ENCODE data around the gene CYP4F11.

DNA sequence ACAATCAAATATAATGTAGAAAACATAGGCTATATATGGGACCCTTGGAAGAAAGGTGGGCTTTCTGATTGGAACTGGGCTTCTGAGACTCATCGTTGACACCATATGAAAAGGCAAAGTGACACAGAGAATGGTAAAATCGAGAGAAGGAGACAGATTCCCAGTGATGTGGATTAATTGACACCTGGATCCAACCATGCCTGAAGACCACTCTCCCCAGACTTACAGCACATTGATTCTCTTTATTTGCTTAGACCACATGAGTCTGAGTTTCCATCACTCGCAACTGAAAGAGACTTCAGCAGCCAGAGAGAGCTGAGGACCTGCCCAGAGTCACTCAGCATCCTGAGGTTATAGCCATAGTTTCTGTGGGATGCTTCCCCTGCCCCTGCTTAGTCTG is 6.0 kb downstream of the CYP4F11 start:
- no peak for TF ChIP-seq ELF4 (IDR thresholded peaks at IDR 0.05)
- TF ChIP-seq BHLHE40 (IDR thresholded peaks at IDR 0.05; ENCODE audit: borderline replicate concordance) = no peak
- TF ChIP-seq NFRKB (IDR thresholded peaks at IDR 0.05) = no peak
- TF ChIP-seq SP1 (IDR thresholded peaks at IDR 0.05) = no peak
- TF ChIP-seq FOXM1 (IDR thresholded peaks at IDR 0.05; ENCODE audit: borderline replicate concordance) = no peak
- TF ChIP-seq HDGF (IDR thresholded peaks at IDR 0.05; ENCODE audit: borderline replicate concordance) = no peak
- no peak for TF ChIP-seq SUZ12 (IDR thresholded peaks at IDR 0.05)
- TF ChIP-seq FOXA1 (IDR thresholded peaks at IDR 0.05) = no peak
- TF ChIP-seq L3MBTL2 (conservative IDR thresholded peaks at IDR 0.05) = no peak
- no peak for TF ChIP-seq CTBP1 (IDR thresholded peaks at IDR 0.05; ENCODE audit: borderline replicate concordance)
- no peak for TF ChIP-seq PKNOX1 (IDR thresholded peaks at IDR 0.05)
- no peak for TF ChIP-seq TARDBP (IDR thresholded peaks at IDR 0.05)
- TF ChIP-seq ARNT (IDR thresholded peaks at IDR 0.05) = no peak
- TF ChIP-seq LEF1 (IDR thresholded peaks at IDR 0.05; ENCODE audit: borderline replicate concordance) = no peak

All from HEK293T (cell line).